Endometrial microvascular endothelial cells (primary cell): ENCODE data around the gene SNX20. TPM values are rescaled to one million over a fixed set of nuclear protein-coding genes. Genes with fewer than 3 reads are reported as not detected.

Experiments used
- in situ Hi-C: cut with HindIII; loops from 2 replicates; pipeline ENCODE4 v1.10.0; 2017; ENCODE audit warnings: low sequenced_read_pairs, low pct_unique_long_range_greater_than_20kb; ENCODE audit errors: inconsistent ontology term
- total RNA-seq: library from RNA; depleted of rRNA; stranded (reverse); fragments of >200 nt; gene quantifications from one replicate; pipeline ENCODE4 v1.2.3, GENCODE V29; 2015; ENCODE audit errors: inconsistent ontology term

The SNX20 gene, protein sequence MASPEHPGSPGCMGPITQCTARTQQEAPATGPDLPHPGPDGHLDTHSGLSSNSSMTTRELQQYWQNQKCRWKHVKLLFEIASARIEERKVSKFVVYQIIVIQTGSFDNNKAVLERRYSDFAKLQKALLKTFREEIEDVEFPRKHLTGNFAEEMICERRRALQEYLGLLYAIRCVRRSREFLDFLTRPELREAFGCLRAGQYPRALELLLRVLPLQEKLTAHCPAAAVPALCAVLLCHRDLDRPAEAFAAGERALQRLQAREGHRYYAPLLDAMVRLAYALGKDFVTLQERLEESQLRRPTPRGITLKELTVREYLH
- not detected for total RNA-seq

DNA sequence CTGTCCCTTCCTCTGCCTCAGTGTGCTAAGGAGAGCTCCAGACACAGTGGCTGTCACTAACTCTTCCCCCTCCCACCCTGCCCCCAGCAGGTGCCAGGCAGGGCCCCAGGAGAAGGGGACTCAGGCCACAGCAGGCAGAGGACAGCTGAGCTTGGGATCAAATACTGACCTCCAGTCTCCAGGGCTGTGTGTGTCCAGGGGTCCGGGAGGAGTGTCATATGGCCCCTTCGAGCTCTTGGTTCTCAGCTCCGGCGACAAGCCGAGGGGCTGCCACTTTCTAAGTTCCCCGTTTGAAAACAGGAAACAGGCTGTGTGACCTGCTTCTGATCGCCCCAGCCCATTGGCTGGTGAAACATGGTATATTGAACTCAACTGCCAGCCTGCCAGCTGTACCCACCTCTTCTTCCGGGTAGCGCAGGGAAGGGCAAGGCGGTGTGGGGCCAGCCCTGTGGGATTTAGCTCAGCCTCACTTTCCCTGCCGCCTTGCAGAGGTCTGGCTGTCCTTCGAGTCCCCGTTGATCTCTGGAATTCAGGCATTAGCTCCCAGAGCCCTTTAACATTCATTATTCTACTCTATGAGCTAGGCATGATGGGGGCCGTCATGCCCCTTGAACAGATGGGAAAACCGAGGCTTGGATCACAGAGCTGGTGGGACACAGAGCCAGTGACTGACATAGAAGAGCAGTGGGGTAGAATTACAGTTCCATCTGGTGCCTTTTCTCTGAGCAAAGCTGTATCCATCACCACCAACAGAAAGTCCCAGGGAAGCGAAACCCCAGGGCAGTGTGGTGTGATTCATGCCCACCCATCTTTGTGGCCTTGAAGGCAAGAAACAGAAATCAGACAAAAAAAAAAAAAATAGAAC, at the start of gene SNX20:
Gene SNX20, minus strand, starts transcription at position 292 of the 865 bp plus-strand sequence. CDS start 3,786 bp downstream, outside the sequence.
- in situ Hi-C loops: no loop called here

DNA sequence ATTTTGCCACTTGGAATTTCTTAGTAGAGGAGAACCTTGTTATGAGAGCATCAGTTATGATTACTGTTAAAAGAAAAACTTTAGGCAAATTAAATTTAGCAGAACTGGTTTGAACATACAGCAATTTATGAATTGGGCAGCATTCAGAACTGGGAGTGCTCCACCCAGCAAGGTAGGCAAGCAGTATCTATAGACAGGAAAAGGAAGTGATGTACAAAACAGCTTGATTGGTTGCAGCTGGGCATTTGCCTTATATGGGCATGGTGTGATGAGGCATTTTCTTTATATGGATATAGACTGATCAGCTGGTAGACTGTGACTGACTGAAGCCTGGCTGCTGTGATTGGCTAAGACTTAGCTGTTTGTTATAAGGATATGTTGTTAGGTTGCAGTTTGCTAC, 43.2 kb upstream of the SNX20 start:
- in situ Hi-C loops: no loop called here

DNA sequence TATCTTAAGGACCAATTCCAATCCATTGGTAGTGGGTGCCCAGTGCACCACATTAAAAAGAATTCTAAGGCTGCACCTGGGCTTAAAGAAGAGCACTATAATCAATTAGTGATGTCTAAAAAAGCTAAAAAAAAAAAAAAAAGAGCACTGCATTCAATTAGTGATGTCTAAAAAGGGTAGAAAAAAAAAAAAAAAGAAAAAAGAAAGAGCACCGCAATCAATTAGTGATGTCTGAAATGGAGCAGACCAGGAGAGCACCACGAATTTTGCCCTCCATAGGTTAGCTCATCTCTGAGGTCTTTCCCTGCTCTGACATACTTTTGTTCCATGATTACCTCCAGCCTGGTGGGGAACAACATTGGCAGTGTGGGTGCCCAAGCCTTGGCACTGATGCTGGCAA, 41.8 kb upstream of the SNX20 start:
- in situ Hi-C loops: no loop called here

DNA sequence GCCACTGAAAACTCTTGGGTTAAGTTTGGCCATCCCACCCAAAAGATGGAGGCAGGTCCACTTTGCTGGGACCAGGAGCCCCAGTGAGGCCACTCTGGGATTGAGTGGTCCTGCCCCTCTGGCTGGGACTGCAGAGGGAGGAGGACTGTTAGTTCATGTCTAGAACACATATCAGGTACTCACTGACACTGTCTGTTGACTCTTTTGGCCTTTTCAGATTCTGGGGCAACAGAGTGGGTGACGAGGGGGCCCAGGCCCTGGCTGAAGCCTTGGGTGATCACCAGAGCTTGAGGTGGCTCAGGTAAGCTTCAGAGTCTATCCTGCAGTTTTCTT, 41.3 kb upstream of the SNX20 start:
- in situ Hi-C loops: no loop called here

DNA sequence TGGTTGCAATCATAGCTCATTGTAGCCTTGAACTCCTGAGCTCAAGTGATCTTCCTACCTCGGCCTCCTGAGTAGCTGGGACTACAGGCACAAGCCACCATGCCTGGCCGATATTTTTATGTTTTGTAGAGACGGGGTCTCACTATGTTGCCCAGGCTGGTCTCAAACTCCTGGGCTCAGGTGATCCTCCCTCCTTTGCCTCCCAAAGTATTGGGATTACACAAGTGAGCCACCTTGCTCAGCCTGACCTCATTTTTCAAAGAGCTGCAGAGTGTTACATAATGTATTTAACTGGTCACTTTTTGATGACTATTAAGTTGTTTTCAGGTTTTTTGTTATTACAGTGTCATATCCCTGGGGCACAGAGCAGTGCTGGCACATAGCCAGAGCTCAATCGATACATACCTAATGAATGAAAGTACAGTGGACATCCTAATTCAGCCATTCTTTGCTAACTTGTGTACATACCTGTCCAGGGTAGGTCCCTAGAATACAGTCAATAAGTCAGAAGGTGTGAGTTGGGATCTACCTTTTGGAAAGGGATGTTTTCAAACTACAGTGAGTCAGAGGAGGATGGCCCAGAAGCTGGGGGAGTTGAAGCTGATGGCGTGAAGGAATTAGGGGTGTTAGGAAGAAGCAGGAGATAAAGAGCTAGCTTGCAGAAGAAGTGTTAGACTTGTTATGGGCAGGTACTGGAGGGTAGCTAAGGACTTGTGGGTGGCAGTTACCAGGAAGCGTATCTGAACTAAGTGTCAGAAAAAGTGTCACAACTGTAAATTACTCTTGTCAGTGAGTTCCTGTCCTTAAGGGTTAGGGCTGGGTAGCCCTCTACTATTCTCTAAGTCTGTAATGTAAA, 40.7 kb upstream of the SNX20 start:
- in situ Hi-C loops: no loop called here

DNA sequence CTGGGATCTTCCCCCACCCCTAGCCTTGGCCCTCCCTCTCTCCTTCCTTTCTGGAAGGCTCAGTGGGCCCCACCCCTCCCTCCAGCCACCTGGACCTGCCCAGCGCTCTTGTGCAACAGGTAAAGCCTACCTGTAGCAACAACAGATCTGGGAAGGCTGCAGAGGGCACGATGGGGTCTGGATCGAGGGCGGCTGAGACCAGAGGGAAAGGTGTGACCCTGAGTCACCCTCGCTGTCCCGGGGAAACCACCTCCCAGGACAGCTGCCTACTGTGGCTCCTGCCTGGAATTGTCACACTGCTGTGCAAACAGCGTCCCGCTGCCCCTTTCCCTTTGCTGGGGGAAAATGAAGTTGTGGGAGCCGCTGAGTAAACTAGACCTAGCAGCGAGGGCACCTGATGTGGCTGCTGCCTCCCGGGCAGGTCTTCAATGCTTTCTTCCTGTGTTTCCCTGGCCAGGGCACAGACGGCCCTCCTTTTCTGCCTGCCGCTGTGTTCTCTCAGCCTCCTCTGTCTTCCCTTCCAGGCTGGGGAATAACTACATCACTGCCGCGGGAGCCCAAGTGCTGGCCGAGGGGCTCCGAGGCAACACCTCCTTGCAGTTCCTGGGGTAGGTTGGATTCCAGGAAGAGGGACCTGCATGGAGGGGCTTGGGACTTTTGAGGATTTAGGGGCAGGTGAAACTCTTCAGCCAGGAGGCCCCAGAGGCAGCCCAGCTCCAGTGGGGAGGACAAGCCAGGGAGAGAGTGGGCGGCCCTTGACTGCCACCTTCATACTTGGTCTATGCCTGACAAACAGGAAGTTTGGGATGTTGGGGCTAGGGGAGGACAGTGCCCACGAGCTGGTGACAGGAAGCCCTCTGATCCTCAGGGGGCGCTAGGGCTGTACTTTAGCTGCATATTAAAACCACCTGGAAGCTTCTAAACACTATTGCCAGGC, 38.6 kb upstream of the SNX20 start:
- in situ Hi-C loops: no loop called here

DNA sequence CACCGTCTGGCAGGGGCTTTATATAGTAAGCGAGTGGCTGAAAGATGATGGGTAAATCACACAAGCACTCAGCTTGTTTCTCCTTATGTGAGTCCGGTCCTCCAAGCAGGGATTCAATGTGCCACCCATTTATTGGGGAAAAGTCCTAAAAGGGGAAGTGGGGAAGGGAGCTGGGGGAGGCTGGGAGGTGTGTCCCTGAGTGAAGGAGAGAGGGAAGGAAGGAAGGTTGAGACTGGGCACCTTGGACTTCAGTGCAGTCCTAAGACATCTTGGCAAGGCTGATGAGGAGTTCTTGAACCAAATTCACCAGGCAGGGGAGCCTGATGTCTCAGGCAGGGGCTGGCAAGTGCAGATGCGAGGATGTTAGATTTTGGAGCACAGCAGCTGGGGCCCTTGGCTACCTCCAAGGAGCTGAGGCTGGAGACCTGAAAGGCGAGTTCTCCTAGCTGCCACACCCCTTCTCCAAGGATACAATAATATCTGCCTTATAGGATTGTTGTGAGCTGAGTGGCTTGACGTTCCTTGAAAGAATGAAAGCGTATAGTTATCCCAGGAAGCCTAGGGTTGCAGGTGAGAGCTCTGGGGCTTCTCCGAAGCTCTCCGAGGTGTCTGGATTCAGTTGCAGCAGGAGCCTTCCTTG, 37.8 kb upstream of the SNX20 start:
- in situ Hi-C loops: no loop called here

DNA sequence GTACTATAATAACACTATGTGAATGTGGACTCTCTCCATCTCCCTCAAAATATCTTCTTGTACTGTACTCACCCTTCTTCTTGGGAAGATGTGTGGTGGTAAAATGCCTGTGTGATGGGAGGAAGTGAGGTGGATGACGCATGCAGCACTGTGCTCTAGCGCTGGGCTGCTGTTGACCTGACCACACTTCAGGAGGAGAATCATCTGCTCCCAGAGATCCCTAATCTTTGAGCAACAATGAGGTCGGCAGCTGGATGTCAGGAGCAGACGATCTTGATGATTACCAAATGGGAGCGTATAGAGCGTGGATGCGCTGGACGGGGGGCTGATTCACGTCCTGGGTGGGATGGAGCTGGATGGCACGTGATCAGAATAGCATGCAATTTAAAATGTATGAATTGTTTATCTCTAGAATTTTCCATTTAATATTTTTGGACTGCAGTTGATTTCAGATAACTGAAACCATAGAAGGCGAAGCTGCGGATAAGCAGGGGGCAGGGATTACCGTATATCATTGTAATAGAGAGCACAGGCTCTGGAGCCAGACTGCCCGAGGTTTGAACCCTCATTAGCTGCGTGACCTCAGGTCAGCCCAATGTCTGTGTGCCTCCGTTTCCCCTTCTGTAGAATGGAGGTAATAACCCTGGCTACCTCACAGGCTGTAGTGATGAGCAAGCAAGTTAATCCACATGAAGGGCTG, 37.1 kb upstream of the SNX20 start:
- in situ Hi-C loops: no loop called here

DNA sequence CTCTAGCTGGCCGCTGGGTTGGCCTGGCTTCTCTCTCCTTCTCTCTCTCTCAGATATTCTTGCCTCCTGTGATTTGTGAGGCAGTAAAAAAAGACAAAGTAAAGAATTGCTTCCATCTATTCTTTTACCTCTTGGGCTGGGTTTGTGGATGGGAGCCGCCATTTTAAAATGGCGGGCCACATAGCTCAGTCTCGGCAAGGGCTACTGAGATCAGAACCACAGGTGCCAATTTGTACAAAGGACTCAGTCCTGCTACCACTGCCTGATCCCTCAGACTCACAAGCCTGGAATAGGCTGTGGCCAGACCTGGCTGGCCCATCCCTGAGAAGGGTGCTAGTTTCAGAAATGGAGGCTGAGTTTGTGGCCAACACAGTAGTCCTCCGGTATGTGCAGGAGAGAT, 36.4 kb upstream of the SNX20 start:
- in situ Hi-C loops: no loop called here

DNA sequence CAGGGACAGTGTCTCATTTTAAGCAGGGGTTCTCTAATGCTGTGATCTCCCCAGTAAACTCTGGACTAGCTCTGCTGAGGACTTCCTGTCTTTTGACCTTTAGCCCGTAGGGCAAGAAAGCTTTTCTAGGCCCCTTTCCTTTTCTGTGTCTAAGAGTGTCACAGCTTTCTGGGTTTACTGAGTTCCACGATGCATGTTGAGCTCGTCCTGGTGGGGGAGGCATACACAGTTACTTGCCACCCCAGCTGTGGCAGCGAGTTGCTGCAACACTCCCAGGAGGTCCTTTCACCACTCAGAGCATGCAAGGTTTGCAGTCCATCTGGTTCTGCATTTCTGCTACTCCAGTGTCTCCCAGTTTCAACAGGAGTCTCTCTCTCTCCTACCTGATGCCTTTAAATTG, 36.0 kb upstream of the SNX20 start:
- in situ Hi-C loops: no loop called here

DNA sequence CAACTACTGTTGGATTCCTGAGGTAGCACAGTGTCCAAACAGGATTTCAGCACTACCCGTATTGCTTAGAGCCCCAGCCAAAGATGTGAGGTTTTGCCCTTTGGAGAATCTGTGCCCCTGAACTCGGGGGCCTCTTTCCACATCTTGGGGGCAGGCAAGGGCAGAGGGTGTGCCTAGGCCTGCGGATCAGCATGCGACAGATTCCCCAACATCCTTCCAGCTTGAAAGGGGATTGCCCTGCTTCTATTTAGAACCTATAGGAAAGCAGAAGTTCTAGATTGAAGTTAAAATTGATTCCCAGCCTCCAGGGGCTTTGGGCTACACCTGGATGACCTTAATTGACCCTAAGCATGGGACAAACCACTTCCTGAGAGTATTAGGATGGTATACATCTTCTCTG, 31.8 kb upstream of the SNX20 start:
- in situ Hi-C loops: no loop called here

DNA sequence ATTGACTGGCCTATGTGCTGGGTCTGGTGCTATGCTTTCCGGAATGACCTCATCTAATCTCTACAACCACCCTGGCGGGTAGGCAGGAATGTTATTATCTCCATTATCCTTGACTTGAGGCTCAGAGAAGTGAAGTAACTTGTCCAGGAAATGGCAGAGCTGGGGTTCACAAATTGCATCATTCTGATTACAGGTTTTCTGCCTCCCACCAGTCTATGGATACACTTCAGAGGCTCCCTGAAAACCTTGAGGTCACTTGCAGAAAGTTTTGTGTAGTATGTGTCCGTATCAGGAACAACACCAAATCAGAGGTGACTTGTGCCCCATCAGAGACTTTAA, 31.4 kb upstream of the SNX20 start:
- in situ Hi-C loops: no loop called here

DNA sequence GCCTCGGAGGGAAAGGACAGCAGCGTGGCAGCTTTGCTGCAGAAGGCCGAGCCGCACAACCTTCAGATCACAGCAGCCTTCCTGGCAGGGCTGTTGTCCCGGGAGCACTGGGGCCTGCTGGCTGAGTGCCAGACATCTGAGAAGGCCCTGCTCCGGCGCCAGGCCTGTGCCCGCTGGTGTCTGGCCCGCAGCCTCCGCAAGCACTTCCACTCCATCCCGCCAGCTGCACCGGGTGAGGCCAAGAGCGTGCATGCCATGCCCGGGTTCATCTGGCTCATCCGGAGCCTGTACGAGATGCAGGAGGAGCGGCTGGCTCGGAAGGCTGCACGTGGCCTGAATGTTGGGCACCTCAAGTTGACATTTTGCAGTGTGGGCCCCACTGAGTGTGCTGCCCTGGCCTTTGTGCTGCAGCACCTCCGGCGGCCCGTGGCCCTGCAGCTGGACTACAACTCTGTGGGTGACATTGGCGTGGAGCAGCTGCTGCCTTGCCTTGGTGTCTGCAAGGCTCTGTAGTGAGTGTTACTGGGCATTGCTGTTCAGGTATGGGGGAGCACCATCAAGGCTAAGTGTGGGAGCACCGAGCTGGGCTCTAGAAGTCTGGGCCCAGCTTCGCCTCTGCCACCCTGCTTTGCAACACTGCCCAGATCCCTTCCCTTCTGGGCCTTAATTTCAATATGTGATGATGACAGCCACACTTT, 30.9 kb upstream of the SNX20 start:
- in situ Hi-C loops: no loop called here

DNA sequence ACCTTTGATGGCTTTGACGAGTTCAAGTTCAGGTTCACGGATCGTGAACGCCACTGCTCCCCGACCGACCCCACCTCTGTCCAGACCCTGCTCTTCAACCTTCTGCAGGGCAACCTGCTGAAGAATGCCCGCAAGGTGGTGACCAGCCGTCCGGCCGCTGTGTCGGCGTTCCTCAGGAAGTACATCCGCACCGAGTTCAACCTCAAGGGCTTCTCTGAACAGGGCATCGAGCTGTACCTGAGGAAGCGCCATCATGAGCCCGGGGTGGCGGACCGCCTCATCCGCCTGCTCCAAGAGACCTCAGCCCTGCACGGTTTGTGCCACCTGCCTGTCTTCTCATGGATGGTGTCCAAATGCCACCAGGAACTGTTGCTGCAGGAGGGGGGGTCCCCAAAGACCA, 29.9 kb upstream of the SNX20 start:
- in situ Hi-C loops: no loop called here

DNA sequence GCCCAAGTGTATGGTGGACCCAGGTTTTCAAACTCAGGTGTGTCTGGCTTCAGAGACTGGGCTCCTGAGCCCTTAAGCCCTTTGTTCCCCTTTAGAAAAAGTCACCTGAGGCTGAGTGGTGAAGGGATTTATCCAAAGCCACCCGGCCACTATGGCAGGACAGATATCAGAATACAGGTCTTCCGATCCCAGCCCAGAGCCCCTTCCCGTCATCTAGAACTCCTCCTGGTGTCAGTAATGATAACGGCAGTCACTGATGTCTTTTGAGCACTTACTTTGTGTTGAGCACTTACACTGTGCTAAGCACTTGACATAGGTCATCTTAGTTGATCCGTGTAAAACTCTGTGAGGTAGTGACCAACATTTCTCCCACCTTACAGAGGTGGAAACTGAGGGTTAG, 28.9 kb upstream of the SNX20 start:
- in situ Hi-C loops: no loop called here

DNA sequence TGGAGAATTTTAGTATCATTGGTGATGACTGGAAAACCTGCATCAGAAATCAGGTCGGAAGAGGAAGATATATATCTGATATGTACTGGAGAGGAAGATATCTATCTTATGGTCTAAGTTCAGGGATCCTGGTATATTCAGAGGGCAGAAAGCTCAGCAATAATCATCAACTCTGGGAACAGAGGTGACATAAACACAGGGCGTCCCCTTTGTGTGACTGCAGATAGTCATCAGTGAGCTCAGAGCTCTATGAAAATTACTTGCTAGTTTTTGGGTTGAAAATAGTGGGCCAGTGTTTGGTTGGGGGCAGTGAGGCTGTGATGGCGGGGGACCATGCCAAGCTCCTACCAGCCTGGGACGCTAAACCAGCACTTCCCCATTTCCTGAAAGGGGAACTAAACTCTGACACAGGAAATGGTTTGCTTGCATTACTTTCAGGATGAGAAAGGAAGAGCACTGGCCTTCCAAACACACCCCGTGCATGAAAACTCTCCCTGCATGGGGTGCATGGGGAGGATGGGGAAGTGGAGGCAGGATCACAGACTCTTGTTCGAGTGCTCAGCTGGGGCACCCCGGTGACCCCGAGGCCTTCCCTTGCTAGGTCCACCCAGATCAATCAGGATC, 28.1 kb upstream of the SNX20 start:
- in situ Hi-C loops: no loop called here
